ENCODE results near the gene SEC22A.

GRCh38 chr3:123310186-123310585 lies 108.4 kb downstream of the SEC22A start:
- TF ChIP-seq POLR2AphosphoS5 (IDR thresholded peaks at IDR 0.05; ENCODE audit: low read depth, low read length) = no peak
- TF ChIP-seq REST (IDR thresholded peaks at IDR 0.05; ENCODE audit: insufficient read depth in 1 of 2, low read depth in 2 of 2, low read length in 2 of 2) = no peak
- TF ChIP-seq TAF1 (IDR thresholded peaks at IDR 0.05; ENCODE audit: borderline replicate concordance, insufficient read depth, low read length) = no peak
- TF ChIP-seq FOXP2 (optimal IDR thresholded peaks at IDR 0.05; ENCODE audit: borderline replicate concordance, extremely low read depth, extremely low read length, insufficient read depth) = no peak
- TF ChIP-seq SIN3A (IDR thresholded peaks at IDR 0.05; ENCODE audit: borderline replicate concordance, insufficient read depth, low read length) = no peak

Data from PFSK-1 (cell line).